SK-N-MC (cell line): ENCODE results near the gene SEMA5A.

Experiments used
- FOXP2 ChIP-seq: optimal IDR thresholded peaks from 2 replicates; pipeline ENCODE3; 2011; ENCODE audit warnings: mild to moderate bottlenecking, moderate library complexity; ENCODE audit not compliant: insufficient read depth; ENCODE audit errors: extremely low read length, control extremely low read depth
- POLR2AphosphoS5 ChIP-seq: IDR thresholded peaks from 2 replicates; pipeline ENCODE4 v1.6.1; 2012; ENCODE audit warnings: mild to moderate bottlenecking, low read depth, low read length, borderline replicate concordance

DNA sequence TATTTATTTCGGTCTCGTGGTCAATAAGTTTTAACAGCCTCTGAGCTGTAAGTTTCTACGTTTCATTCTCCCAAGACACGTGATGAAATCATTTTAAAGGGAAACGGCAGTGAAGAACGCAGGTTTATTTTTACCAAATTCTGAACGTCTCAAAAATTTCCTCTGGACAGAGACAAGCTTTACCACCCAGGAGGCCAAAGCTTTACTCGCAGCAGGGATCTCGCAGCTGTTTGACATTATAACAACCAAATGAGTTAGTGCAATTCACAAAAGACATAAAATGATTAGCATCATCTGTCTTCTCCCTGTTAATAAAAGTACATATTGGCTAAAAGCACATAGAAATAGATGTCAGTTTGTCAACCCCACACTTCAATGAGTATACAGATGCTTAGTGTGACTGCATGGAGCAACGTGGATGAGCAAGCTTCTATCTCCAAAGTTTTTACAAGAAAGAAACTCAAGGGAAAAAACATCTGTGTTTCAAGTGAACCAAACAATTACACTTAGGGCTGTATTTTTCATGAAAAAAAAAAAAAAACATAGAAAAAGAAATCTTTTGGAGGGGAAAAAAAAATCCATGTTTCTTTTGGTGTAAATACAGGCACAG, 2.5 kb downstream of the SEMA5A start:
- TF ChIP-seq POLR2AphosphoS5 (no peak), FOXP2 (no peak)
